GM23338 (cell line): Measurements from ENCODE around the gene ADGRG7. TPM values are rescaled to one million over a fixed set of nuclear protein-coding genes. Genes with fewer than 3 reads are reported as not detected.

ENCODE experiments used
- ATAC-seq: fragments of 200-7000 bp; cut with Tn5 transposase; 3 replicates; pipeline ENCODE4 v1.9.1; 2020
- DNase-seq: peaks from one replicate; pipeline ENCODE4 v3.0.0-alpha.2; 2015; ENCODE audit warnings: low spot score
- H2AFZ ChIP-seq: fragments of 200-600 bp; sonication (generic); 2 replicates; pipeline ENCODE4 v1.8.0; 2016; ENCODE audit warnings: antibody characterized with exemption, mild to moderate bottlenecking, moderate library complexity
- H3F3A ChIP-seq: fragments of 200-600 bp; sonication (generic); replicated peaks from 2 replicates; pipeline ENCODE4 v1.8.0; 2017; ENCODE audit warnings: antibody characterized with exemption, mixed run types, low read depth
- H3K27ac ChIP-seq: fragments of 200-600 bp; sonication (generic); 2 replicates; pipeline ENCODE4 v1.6.1; 2016; ENCODE audit warnings: low read depth
- H3K27me3 ChIP-seq: fragments of 200-600 bp; sonication (generic); 2 replicates; pipeline ENCODE4 v1.8.0; 2016; ENCODE audit warnings: mild to moderate bottlenecking, mixed run types, moderate library complexity; ENCODE audit not compliant: insufficient read depth
- H3K36me3 ChIP-seq: fragments of 200-600 bp; sonication (generic); 2 replicates; pipeline ENCODE4 v1.8.0; 2016; ENCODE audit warnings: mild to moderate bottlenecking; ENCODE audit not compliant: insufficient read depth
- H3K4me1 ChIP-seq: fragments of 200-600 bp; sonication (generic); 2 replicates; pipeline ENCODE4 v1.8.0; 2016; ENCODE audit warnings: mild to moderate bottlenecking, moderate library complexity; ENCODE audit not compliant: insufficient read depth
- H3K4me2 ChIP-seq: fragments of 200-600 bp; sonication (generic); 2 replicates; pipeline ENCODE4 v1.7.1; 2017; ENCODE audit warnings: mixed run types
- H3K4me3 ChIP-seq: fragments of 200-600 bp; sonication (generic); 2 replicates; pipeline ENCODE4 v1.6.1; 2016; ENCODE audit warnings: mixed run types
- H3K79me2 ChIP-seq: fragments of 200-600 bp; sonication (generic); replicated peaks from 2 replicates; pipeline ENCODE4 v1.8.0; 2017; ENCODE audit warnings: mild to moderate bottlenecking; ENCODE audit not compliant: insufficient read depth
- H3K9me2 ChIP-seq: fragments of 200-600 bp; sonication (generic); 2 replicates; pipeline ENCODE4 v1.8.0; 2017; ENCODE audit not compliant: insufficient read depth
- H4K20me1 ChIP-seq: fragments of 200-600 bp; sonication (generic); replicated peaks from 2 replicates; pipeline ENCODE4 v1.8.0; 2017; ENCODE audit warnings: mild to moderate bottlenecking; ENCODE audit not compliant: insufficient read depth
- H3K27ac Mint-ChIP-seq: 2 replicates; pipeline ENCODE4 v1.8.0; 2020; ENCODE audit warnings: inconsistent platforms, mild to moderate bottlenecking, moderate library complexity, mixed read lengths
- H3K27me3 Mint-ChIP-seq: 3 replicates; pipeline ENCODE4 v1.8.0; 2022; ENCODE audit warnings: low read depth, mild to moderate bottlenecking, moderate library complexity, mixed read lengths, inconsistent platforms; ENCODE audit not compliant: insufficient read depth, poor library complexity
- H3K36me3 Mint-ChIP-seq: 3 replicates; pipeline ENCODE4 v1.8.0; 2021; ENCODE audit warnings: low read depth, mild to moderate bottlenecking, inconsistent platforms, moderate library complexity, mixed read lengths
- H3K4me1 Mint-ChIP-seq: 3 replicates; pipeline ENCODE4 v1.8.0; 2020; ENCODE audit warnings: mild to moderate bottlenecking, inconsistent platforms, mixed read lengths
- H3K4me3 Mint-ChIP-seq: 3 replicates; pipeline ENCODE4 v1.8.0; 2021; ENCODE audit warnings: moderate library complexity, mild to moderate bottlenecking, inconsistent platforms, mixed read lengths
- H3K9me3 Mint-ChIP-seq: 3 replicates; pipeline ENCODE4 v1.8.0; 2020; ENCODE audit warnings: moderate library complexity, mild to moderate bottlenecking, inconsistent platforms, mixed read lengths
- CREB1 ChIP-seq: fragments of 250-450 bp; sonication (Bioruptor Pico); IDR thresholded peaks from 2 replicates; pipeline ENCODE4 v1.5.0; 2020; ENCODE audit warnings: low read depth, mild to moderate bottlenecking, moderate library complexity
- EZH2 ChIP-seq: fragments of 200-600 bp; sonication (generic); IDR thresholded peaks from one replicate; pipeline ENCODE4 v1.8.0; 2017; ENCODE audit warnings: antibody characterized with exemption, mild to moderate bottlenecking, low read depth; ENCODE audit not compliant: unreplicated experiment
- NANOG ChIP-seq: IDR thresholded peaks from 2 replicates; pipeline ENCODE4 v1.6.1; 2016; ENCODE audit warnings: antibody characterized with exemption, borderline replicate concordance
- STAT1 ChIP-seq: IDR thresholded peaks from one replicate; pipeline ENCODE4 v1.6.1; 2016; ENCODE audit warnings: antibody characterized with exemption; ENCODE audit not compliant: unreplicated experiment
- ZNF114 ChIP-seq: fragments of 250-450 bp; sonication (Bioruptor Pico); IDR thresholded peaks from 2 replicates; pipeline ENCODE4 v1.5.0; 2020; ENCODE audit warnings: mild to moderate bottlenecking, moderate library complexity
- ZNF331 ChIP-seq: fragments of 250-450 bp; sonication (Bioruptor Pico); IDR thresholded peaks from 2 replicates; pipeline ENCODE4 v1.5.0; 2020; ENCODE audit warnings: low read depth, mild to moderate bottlenecking, moderate library complexity
- polyA plus RNA-seq: library from polyadenylated mRNA; unstranded; fragments of >200 nt; fragmentation: Nextera tagmentation; extraction: Ambion mirVana; gene quantifications from 2 replicates; pipeline ENCODE4 v1.2.1, GENCODE V29; 2016
- total RNA-seq: library from RNA; depleted of rRNA; stranded (reverse); fragments of >200 nt; shearing (Covaris generic); gene quantifications from 2 replicates; pipeline ENCODE4 v1.2.3, GENCODE V29; 2014
- TF ChIP-seq, protein P1 (sequence below): fragments of 250-450 bp; sonication (Bioruptor Pico); IDR thresholded peaks from 2 replicates; pipeline ENCODE4 v1.5.0; 2020; ENCODE audit warnings: mild to moderate bottlenecking, moderate library complexity
- TF ChIP-seq, protein P2 (sequence below), 2 experiments: fragments of 200-600 bp in 1 of 2; sonication (generic) in 1 of 2; conservative IDR thresholded peaks; 2 replicates each; pipeline versions ENCODE4 v1.5.1 to v1.6.1; 2016 to 2017; ENCODE audit warnings: antibody characterized with exemption in 2 of 2, low read depth in 2 of 2, mild to moderate bottlenecking in 2 of 2, moderate library complexity in 1 of 2

Gene ADGRG7
- total and polyA plus RNA-seq, 2 experiments from 2014 or later, result not detected

DNA sequence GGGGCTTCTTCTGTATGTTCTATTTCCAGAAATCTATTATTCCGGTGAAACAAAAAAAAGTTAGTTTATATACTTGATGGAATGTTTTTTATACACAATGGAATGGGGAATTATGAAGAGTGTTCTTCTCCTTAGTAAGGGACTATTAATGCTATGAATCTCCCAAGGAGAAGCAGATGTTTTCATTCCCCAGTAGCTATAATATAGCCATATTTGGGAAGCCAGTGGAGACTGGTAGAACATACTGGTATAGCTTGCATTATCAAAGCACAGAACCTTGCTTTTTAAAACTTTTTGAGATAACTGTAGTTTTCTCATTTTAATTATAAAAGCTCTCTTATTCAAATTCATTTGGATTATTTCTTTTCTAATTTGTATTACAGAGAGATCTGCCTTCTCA, 38.3 kb downstream of the ADGRG7 start (continued):
- TF ChIP-seq, protein P1, sequence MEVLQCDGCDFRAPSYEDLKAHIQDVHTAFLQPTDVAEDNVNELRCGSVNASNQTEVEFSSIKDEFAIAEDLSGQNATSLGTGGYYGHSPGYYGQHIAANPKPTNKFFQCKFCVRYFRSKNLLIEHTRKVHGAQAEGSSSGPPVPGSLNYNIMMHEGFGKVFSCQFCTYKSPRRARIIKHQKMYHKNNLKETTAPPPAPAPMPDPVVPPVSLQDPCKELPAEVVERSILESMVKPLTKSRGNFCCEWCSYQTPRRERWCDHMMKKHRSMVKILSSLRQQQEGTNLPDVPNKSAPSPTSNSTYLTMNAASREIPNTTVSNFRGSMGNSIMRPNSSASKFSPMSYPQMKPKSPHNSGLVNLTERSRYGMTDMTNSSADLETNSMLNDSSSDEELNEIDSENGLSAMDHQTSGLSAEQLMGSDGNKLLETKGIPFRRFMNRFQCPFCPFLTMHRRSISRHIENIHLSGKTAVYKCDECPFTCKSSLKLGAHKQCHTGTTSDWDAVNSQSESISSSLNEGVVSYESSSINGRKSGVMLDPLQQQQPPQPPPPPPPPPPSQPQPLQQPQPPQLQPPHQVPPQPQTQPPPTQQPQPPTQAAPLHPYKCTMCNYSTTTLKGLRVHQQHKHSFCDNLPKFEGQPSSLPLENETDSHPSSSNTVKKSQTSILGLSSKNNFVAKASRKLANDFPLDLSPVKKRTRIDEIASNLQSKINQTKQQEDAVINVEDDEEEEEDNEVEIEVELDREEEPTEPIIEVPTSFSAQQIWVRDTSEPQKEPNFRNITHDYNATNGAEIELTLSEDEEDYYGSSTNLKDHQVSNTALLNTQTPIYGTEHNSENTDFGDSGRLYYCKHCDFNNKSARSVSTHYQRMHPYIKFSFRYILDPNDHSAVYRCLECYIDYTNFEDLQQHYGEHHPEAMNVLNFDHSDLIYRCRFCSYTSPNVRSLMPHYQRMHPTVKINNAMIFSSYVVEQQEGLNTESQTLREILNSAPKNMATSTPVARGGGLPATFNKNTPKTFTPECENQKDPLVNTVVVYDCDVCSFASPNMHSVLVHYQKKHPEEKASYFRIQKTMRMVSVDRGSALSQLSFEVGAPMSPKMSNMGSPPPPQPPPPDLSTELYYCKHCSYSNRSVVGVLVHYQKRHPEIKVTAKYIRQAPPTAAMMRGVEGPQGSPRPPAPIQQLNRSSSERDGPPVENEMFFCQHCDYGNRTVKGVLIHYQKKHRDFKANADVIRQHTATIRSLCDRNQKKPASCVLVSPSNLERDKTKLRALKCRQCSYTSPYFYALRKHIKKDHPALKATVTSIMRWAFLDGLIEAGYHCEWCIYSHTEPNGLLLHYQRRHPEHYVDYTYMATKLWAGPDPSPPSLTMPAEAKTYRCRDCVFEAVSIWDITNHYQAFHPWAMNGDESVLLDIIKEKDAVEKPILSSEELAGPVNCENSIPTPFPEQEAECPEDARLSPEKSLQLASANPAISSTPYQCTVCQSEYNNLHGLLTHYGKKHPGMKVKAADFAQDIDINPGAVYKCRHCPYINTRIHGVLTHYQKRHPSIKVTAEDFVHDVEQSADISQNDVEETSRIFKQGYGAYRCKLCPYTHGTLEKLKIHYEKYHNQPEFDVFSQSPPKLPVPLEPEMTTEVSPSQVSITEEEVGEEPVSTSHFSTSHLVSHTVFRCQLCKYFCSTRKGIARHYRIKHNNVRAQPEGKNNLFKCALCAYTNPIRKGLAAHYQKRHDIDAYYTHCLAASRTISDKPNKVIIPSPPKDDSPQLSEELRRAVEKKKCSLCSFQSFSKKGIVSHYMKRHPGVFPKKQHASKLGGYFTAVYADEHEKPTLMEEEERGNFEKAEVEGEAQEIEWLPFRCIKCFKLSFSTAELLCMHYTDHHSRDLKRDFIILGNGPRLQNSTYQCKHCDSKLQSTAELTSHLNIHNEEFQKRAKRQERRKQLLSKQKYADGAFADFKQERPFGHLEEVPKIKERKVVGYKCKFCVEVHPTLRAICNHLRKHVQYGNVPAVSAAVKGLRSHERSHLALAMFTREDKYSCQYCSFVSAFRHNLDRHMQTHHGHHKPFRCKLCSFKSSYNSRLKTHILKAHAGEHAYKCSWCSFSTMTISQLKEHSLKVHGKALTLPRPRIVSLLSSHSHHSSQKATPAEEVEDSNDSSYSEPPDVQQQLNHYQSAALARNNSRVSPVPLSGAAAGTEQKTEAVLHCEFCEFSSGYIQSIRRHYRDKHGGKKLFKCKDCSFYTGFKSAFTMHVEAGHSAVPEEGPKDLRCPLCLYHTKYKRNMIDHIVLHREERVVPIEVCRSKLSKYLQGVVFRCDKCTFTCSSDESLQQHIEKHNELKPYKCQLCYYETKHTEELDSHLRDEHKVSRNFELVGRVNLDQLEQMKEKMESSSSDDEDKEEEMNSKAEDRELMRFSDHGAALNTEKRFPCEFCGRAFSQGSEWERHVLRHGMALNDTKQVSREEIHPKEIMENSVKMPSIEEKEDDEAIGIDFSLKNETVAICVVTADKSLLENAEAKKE (CRISPR knock-in tag), result no peak
- no peak for TF ChIP-seq NANOG

DNA sequence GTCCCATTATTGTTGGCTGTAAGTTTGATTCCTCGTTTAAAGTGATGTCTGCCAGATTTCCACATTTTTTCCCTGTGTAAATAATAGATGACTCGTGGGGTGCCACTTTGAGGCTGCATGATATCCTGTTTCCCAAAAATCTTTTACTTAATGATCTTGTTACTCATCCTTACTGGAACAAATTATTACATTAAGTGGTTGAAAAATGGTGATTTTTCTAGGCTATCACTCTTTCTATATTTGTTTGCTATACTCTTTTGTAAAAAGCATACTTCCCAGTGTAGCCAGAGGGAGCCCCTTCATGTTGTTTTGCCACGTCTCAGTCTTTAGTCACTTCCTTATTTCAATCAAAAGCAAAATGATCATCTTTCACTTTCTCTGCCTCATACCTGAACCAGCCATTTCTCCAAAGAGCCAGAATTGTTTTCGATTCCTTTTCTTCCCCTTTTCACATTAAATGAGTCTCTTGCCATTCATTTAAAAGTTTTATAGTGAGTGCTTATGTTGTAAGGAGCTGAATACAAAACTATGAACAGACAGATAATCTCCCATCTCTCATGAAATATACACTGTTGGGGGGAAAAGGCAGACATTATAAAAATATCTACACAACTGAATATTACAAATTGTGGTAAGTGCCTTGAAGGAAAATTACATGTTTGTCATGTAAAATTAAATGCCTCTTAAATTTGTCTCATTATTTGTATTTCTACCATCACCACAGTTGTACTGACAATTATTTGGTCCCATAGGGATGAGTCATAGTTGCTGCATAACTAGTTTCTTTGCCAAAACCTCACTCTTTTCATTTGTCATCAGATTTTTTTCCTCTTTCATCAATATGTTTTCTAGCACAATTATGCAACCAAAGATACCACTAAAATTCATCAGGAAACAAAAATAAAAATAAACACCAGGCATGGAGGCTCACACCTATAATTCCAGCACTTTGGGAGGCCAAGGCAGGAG, 41.5 kb downstream of the ADGRG7 start:
- Histone ChIP-seq H3K4me3 (no peak overlapping the region), H3K27me3 (no peaks in the 10 kb centered on the region), H2AFZ (peak overlapping the region; percentile 60; the same call in 1 of the 2 replicates), H3K27ac (no peak overlapping the region), H3K4me1 (no peaks in the 10 kb centered on the region), H3K79me2 (no peaks in the 10 kb centered on the region), H3F3A (no peaks in the 10 kb centered on the region), H3K4me2 (no peak overlapping the region), H4K20me1 (no peaks in the 10 kb centered on the region), H3K9me2 (no peaks in the 10 kb centered on the region), H3K36me3 (no peaks in the 10 kb centered on the region)
- DNase-seq (no peak), ATAC-seq (no peak)
- TF ChIP-seq ZNF331 (no peak), EZH2 (no peak), ZNF114 (CRISPR knock-in tag) (no peak), CREB1 (CRISPR knock-in tag) (no peak), STAT1 (no peak)
- TF ChIP-seq, protein P2, sequence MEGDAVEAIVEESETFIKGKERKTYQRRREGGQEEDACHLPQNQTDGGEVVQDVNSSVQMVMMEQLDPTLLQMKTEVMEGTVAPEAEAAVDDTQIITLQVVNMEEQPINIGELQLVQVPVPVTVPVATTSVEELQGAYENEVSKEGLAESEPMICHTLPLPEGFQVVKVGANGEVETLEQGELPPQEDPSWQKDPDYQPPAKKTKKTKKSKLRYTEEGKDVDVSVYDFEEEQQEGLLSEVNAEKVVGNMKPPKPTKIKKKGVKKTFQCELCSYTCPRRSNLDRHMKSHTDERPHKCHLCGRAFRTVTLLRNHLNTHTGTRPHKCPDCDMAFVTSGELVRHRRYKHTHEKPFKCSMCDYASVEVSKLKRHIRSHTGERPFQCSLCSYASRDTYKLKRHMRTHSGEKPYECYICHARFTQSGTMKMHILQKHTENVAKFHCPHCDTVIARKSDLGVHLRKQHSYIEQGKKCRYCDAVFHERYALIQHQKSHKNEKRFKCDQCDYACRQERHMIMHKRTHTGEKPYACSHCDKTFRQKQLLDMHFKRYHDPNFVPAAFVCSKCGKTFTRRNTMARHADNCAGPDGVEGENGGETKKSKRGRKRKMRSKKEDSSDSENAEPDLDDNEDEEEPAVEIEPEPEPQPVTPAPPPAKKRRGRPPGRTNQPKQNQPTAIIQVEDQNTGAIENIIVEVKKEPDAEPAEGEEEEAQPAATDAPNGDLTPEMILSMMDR (conservative IDR thresholded peaks at IDR 0.05; ENCODE audit: low read depth in 2 of 2), result peak in 1 of 2 experiments; percentile 30; a peak in 2 of 4 replicates
- Mint-ChIP-seq H3K27me3 (no peaks in the 10 kb centered on the region), H3K9me3 (no peaks in the 10 kb centered on the region), H3K4me1 (peaks cover 5% of the 10 kb centered on the region; the same call in 1 of the 3 replicates), H3K4me3 (no peak overlapping the region), H3K36me3 (no peaks in the 10 kb centered on the region), H3K27ac (peak overlapping the region; percentile 3)
